Measurements from ENCODE around the gene KCTD20.
"Not testable (repeated sequence)": the region's sequence is repeated elsewhere in the genome, so short reads cannot be mapped to it uniquely, and the experiment has no call there.

DNA sequence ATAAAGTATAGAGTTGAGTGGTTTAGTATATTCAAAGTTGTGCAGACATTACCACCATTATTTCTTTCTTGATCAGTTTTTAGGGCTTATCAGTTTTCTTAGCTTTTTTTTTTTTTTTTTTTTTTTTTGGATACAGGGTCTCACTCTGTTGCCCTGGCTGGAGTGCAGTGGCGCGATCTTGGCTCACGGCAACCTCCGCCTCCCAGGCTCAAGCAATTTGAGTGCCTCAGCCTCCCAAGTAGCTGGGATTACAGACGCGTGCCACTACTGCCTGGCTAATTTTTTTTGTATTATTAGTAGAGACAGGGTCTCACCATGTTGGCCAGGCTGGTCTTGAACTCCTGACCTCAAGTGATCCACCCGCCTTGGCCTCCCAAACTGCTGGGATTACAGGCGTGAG is 10.1 kb downstream of the KCTD20 start:
- TF ChIP-seq POLR2A (IDR thresholded peaks at IDR 0.05; ENCODE audit: low read length); GATA1 (IDR thresholded peaks at IDR 0.05; ENCODE audit: low read depth, low read length): not testable (repeated sequence)
